Central memory CD4-positive, alpha-beta T cell (primary cell): ENCODE data around the gene LRRC9.
A peak's percentile ranks its signal among the peaks of the same experiment; 100 is the strongest.
"Not testable (repeated sequence)": the region's sequence is repeated elsewhere in the genome, so short reads cannot be mapped to it uniquely, and the experiment has no call there.

Experiments used
- DNase-seq: peaks from one replicate; pipeline ENCODE4 v3.0.0; 2022

Gene LRRC9

DNA sequence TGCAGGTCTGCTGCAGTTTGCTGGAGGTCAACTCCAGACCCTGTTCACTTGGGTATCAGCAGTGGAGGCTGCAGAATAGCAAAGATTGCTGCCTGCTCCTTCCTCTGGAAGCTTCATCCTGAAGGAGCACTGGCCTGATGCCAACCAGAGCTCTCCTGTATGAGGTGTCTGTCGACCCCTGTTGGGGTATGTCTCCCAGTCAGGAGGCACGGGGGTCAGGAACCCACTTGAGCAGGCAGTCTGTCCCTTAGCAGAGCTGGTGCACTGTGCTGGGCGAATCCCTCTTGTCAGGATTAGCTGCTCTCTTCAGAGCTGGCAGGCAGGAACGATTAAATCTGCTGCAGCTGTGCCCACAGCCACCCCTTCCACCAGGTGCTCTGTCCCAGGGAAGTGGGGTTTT is 37.9 kb downstream of the LRRC9 start:
- not testable (repeated sequence) for DNase-seq

DNA sequence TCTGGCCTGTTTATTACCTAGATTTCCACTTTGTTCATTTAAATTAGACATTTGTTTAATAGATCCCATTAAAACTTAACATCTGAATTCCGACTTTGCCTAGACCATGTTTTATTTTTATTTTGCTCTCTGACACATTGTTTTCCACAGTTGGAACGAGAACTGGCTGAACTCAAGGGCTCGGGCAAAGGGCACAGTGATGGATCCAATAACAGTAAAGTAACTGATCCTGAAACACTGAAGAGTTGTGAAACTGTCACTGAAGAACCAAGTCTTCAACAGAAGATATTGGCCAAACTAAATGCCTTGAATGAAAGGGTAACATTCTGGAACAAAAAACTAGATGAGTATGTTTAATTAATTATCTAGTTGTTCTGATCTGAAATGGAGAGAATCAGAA is 39.7 kb downstream of the LRRC9 start:
- DNase-seq: no peak

DNA sequence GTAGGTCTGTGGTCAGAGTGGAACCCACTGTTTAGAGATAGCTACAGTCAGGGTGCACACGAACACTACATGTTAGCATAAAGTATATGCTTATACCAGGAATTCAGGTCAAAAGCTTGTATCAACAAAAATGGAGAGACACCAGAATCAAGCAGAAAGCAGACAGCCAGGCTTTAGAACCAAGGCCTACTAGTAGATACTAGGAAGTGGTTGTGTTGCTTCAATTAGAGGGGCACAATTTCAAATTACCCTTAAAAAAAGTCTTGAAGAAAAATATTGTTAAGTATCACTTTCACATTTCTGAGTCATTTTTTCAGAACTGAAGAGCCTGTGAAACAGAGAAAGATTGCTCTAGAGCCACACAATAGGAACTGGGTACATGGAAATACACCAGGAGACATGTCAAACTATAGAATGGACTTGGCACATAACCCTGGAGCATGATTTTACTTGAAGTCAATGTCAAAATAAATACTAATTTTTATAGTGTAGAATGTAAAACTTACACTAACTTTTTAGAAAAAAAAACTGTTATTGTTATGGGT is 41.6 kb downstream of the LRRC9 start:
- no peak for DNase-seq

DNA sequence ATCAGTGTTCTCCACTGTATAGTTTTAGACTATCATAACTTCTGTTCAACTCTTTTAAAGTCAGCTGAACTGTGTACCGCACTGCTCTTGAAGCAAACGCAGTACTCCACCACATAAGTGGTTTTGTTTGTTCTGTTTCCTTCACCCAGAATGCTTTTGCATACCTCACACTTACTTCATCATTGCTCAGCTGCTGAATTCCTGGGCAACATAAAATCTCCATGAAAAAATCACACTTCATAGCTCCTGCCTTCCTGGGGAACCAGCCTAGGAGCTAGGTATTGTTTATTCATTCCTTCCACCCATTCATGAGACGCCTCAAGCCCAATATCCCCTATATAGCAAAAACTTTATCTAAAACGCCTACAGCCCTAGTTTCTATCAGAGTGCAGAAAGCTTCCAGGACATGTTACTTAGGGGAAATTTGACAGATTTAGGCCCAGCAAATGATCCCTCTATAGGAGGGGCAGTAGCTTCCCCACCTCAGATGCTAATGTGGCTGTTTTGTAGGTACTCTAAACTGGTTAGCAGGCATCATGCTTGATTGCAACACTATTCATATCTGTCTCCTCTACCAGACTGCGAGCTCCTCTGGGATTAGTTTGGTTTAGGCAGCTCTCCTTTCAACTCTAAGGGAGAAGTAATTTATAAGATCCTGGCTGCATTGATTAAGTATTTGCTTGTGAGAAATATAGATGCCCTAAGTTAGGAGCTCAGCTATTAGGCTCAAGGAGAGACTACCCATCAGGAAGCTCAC is 44.5 kb downstream of the LRRC9 start:
- no peak for DNase-seq

DNA sequence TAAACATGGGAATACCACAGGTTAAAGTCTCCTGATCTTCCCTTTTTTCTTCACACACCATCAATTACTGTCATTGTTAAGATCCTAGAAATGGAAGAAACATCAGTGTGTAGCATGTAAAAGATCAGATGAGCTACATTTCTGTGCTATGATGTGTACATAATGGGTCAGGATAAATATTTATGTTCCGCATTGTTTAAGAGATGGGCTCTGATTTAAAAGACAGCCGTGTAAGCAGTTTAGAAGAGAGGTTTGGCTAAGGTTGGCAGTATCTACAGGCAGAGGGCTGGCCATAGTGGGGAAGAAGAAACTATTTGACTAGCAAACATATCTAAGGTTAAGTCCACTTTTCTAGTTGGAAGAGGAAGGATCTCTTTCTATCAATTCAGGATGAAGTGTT is 49.4 kb downstream of the LRRC9 start:
- DNase-seq: no peak

DNA sequence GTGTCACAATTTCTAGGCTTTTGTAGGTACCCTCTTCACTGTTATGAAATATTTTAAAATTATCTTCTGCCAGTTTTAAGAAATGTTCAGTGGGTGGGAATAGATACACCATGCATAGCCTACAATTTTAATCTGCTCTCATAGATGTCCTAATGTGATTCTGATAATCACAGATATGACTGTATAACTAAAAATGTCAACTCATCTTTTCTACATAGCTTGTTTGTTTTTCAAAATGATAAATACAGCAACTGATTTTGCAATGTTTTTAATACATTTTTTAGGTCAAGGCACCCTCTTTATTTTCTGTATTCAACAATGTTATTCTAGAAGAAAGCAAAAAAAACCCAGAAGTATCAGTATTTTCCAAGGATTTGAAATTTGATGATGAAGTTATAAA is 61.6 kb downstream of the LRRC9 start:
- DNase-seq: no peak

DNA sequence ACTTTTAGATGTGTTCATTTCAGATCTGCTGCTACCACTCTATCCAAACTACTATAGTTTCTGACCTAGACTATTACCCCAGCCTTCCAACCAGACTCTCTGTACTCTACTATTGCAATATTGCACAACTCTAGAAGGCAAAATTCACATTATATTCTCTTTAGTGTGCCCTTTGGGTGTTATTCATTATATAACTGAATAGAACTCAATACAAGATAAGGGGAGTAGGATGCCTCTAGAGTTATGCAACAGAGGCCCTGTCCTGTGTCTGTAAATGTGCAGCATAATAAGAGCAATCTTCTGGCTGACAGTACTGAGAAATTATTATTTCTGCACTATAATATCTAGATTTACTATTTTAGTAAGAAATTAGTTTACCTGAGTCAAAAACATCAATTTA is 63.1 kb downstream of the LRRC9 start:
- no peak for DNase-seq

DNA sequence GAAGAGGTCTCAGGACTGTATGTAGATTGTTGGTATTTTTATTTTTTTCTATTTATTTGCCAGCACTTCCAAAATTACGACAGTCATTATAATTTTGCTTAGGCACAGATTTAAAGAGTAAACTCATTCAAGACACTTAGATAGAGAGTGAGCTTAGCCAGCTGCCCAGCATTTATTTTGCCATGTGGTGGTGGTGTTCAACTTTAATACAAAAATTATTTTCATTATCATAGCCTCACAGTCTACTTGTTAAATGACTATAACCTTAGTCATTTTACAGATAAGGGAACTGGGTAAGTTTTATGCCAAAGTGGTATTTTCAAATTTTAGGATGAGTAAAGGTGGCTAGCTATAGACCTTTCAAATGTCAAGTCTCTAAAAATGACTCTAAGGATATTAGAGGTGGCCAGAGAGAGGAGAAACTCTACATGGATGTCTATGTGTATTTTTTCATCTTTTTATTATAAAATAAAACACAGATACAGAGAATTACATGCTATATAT is 66.7 kb downstream of the LRRC9 start:
- DNase-seq: no peak

DNA sequence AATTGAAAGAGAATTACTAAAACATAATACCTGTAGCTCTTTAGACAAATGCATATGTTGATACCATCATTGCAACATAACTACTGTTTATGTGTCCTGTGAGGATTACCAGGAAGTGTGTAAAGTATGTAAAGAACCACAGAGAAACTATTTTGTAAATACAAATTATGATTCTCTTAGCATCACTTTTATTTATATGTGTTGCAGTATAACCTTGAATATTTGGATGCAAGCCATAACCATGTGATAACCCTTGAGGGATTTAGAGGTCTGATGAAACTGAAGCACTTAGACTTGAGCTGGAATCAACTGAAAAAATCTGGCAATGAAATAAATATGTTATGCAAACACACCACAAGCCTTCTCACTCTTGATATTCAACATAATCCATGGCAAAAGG is 77.5 kb downstream of the LRRC9 start:
- no peak for DNase-seq

DNA sequence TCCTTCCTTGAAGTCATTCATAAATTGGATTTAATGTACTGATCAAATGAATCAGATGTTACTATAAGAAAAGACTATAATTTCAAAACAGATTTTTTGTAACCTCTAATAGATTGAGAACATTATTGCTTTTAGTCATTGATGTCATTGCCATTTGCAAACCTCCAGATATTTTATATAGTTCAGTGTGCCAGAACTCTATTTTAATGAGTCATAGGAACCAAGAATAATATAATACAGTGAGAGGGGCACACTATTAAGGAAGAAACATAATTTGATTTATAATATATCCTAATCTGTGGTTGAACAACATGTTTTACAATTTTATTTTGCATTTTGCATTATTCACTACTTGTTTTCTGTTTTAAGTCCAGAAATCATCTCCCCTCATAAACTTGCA is 78.0 kb downstream of the LRRC9 start:
- DNase-seq: no peak

DNA sequence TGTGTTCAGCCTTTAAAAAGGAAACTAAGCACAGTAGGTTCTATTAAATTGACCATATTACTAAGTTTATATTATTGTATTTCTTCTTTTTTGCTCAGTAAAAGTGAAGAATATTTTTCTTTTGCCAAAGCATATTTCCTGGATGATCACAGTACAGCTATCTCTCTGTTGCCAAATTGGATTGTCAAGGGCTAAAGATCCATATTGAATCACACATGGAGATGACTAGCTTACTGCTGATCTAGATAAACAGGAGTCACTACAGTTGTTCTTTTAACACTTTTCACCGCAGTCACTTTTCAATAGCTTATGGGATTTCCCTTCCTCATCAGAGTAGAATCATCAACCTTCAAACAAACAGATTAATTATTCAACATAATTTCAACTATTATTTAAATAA is 78.6 kb downstream of the LRRC9 start:
- no peak for DNase-seq

DNA sequence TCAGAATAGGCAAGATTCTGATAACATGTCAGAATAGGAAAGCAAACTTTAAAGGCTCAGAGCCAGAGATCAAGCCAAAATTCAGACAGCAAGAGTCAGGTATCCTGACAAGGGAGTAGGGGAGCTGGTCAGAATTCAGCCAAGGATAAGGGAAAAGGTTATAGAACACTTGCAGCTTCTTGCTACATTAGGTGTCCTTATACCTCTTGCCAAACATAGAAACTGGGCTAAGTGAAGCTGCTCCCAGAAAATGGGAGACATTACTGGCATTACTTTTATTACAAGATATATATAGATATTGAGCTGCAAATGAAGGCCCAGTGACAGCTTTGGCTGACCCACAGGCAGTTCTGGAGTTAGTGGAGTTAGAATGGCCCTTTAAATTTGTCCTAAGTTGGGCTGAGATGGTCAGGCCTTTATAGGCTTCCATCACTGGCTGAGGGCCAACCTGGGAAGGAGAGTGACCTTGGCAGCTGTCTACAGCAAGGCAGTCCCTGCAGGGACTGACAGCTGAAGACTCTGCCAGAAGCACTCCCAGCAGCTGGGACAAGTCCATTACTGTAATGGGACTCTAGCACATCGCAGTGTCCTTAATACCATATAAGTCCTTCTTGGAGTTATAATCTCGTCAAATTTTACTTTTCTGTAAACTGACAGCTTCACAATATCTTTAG is 83.0 kb downstream of the LRRC9 start:
- no peak for DNase-seq

DNA sequence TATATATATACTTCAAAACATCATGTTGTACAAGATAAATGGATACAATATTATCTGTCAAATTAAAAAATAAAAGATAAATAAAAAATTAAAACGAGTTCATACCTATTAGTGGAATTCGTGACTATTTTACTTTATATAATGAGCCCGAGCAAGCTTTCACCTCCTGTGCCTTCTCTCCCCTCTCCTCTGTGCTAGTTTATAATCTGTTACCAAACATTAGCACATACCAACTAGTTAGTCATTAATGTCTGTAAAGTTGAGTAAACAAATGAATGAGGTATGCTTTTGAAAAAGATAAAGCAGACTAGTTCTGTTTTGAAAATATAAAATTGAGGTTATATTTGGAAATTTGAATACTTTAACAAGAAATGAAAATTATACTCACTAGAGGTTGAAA is 84.0 kb downstream of the LRRC9 start:
- no peak for DNase-seq

DNA sequence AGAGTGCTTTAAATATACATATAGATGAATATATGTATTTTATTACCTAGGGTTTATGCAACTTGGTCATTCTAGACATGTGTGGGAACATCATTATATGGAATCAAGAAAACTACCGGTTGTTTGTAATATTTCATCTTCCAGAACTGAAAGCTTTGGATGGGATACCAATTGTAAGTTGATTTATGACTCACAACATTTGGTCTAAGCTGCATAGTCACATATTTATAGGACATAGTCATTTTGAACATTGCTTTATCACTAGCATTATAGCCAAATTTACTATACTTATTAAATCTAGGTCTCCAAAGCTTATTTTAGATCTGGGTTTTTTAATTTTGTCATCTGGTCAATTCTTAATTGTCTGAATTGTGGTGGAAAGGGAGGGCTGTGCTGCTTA is 88.1 kb downstream of the LRRC9 start:
- no peak for DNase-seq

DNA sequence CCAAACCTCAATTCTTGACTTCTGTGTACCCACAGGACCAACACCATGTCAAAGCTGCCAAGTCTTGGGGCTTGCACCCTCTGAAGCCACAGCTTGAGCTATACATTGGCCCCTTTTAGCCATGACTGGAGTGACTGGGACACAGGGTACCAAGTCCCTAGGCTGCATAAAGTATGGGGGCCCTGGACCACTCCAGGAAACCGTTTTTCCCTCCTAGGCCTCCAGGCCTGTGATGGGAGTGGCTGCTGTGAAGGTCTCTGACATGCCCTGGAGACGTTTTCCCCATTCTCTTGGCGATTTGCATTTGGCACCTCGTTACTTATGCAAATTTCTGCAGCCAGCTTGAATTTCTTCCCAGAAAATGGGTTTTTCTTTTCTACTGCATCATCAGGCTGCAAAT is 90.3 kb downstream of the LRRC9 start:
- not testable (repeated sequence) for DNase-seq

DNA sequence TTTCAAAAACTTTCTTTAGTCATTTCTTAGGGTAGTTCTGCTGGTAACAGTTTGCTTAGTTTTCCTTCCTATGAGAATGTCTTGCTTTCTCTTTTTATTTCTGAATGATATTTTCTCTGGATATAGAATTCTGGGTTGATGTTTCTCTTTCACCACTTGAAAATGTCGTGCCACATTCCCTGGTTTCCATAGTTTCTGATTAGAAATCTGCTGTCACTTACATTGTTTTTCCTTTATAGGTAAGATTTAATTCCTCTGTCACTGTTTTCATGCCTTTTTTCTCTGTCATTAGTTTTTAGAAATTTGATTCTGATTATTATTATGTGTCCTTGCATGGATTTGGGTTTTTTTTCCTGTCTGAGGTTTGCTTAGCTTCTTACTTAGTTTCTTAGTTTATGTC is 94.5 kb downstream of the LRRC9 start:
- DNase-seq: no peak

DNA sequence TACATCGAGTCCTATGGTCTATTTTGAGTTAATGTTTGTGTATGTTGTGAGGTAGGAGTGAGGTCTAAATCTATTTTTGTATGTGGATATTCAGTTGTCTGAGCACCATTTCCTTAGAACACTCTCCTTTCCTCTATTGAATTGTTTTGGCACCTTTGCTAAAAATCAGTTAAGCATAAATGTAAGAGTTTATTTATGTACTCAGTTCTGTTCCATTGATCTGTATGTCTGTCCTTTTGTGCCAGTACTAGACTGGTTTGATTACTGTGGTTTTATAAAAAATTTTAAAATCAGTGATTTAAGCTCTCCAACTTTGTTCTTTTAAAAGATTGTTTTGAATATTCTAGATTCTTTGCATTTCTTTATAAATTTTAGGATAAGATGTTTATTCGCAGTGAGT is 101.7 kb downstream of the LRRC9 start:
- DNase-seq: no peak

DNA sequence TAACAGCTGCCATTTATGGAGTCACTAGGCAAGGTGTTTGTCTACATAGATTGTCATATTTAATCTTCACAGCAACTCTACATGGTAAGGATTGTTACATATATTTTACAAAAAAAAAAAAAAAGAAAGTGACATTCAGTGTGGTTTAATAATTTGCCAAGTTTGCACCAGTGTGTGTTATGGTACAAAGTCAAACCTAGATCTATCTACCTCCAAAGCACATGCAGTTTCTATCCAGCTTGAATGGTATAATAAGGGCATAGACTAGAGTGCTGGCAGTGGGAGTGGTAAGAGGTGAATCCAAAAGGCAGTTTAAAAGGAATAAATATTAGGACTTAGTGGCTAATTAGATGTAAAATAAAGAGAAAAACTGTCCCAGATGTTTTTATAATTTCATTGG is 105.6 kb downstream of the LRRC9 start:
- DNase-seq: no peak

DNA sequence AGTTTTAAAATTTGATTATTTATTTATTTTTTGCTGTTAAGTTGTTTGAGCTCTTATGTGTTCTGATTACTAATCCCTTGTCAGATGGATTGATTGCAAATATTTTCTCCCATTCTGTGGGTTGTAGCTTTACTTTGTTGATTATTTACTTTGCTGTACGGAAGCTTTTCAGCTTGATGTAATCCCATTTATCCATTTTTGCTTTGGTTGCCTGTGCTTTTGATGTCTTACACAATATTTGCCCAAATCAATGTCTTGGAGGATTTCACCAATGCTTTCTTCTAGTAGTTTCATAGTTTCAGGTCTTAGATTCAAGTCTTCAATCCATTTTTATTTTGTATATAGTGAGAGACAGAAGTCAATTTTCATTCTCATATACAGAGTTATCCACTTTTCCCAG is 115.2 kb downstream of the LRRC9 start:
- no peak for DNase-seq

DNA sequence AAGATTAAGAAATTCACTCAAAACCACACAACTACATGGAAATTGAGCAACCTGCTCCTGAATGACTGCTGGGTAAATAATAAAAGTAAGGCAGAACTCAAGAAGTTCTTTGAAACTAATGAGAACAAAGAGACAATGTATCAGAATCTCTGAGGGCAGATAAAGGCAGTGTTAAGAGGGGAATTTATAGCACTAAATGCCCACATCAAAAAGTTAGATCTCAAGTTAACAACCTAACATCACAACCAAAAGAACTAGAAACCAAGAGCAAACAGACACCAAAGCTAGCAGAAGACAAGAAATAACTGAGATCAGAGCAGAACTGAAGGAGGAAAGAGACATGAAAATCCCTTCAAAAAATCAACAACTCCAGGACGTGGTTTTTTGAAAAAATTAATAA is 128.0 kb downstream of the LRRC9 start:
- not testable (repeated sequence) for DNase-seq

DNA sequence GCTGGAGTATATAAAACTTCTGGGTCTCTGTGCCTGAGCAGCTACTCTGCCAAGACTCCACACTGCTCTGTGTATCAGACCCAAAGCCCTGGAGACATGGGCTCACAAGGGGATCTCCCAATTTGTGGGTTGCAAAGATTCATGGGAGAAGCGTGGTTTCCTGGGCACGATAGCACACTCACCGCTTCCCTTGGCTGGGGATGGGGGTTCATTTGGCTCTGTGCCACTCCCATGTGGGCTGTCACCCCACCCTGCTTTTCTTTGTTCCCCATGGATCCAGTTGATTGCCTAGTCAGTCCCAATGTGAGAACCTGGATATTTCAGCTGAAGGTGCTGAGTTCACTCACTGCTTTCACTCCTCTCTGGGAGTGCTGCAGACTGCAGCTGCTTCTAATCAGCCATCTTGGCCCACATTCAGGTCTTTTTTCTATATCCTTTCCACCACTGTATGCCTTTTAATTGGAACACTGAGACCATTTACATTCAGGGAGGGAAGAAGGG is 131.8 kb downstream of the LRRC9 start:
- DNase-seq: peak; percentile 26

DNA sequence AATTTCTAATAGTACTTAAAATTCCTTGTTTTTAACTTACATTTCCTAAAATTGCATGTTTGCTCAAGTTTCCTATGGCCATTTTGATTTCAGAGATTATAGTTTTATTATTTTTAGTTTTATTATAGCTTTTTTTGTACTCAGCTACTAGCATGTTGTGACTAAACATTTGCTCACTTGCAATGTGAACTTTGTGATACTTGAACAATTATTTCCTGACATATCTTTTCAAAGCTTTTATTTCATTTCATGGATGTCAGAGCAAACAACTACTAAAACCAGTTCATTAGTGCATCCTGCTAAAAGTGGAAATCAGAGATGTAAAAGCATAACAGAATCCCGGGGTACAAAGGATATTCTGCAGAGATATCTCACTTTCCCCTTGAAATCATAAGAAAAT is 138.1 kb downstream of the LRRC9 start:
- DNase-seq: no peak

DNA sequence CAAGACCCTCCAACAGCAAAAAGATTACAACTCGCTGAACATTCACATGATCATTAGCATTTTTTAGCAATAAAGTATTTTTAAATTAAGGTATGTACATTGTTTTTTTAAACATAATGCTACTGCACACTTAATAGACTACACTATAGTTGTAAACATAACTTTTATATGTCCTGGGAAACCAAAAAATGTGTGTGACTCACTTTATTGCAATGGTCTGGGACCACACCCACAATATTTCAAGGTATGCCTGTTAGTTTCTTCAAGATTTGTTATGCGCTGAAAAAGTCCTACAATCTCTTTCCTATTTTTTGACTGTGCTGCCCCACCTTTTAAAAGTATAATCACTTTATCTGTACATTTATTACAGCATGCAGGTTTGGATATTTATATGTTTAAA is 141.4 kb downstream of the LRRC9 start:
- no peak for DNase-seq

DNA sequence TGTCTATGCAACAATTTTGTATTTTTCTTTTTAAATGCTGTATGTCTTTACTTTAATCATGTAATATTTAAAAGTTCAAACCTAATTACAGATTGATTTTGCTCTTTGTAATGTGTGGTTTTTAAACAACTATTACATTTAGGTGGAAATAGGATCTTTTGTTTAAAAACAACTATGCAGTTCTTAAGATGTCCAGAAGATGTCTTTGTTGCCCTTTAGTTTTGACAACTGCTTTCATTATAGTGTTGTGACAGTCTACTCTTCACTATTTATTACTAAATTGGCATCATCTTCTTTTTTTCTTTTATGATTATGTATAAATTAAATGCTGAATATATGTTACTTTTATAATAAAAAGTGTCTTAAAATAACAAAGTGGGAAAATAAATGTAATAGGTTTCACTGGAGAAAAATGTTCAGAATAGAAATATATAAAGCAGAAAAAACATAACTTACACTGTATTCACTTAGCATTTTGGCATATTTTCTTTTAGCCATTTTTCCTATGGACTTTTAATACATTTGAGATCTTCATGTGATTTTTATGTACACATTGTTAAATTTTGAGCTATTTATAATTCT is 144.6 kb downstream of the LRRC9 start:
- peak; percentile 24 for DNase-seq
